GM18502 (cell line): Measurements from ENCODE around the gene WTIP.
"Not testable (repeated sequence)": the region's sequence is repeated elsewhere in the genome, so short reads cannot be mapped to it uniquely, and the experiment has no call there.

ENCODE experiments used
- ATAC-seq: cut with Tn5 transposase; IDR thresholded peaks from one replicate; pipeline ENCODE4 v1.9.1; 2021; ENCODE audit warnings: mild to moderate bottlenecking; ENCODE audit not compliant: unreplicated experiment, poor library complexity

WTIP gene

GRCh38 chr19:34475975-34476594 lies 5.5 kb upstream of the WTIP start:
- ATAC-seq, result no peak

- ATAC-seq, result not testable (repeated sequence)
These were observed 3.1 kb upstream of the WTIP start for GRCh38 chr19:34478496-34478895.

GRCh38 chr19:34479396-34479795 lies 2.2 kb upstream of the WTIP start:
- no peak for ATAC-seq

- no peak for ATAC-seq
These were observed 1.1 kb upstream of the WTIP start for GRCh38 chr19:34480491-34480890.

- ATAC-seq, result no peak
These were observed 362 bp downstream of the WTIP start for GRCh38 chr19:34481861-34482379.

- no peak for ATAC-seq
These were observed 1.1 kb downstream of the WTIP start for GRCh38 chr19:34482380-34483250.

- no peak for ATAC-seq
These were observed 2.8 kb downstream of the WTIP start for GRCh38 chr19:34484328-34484727.

- no peak for ATAC-seq
These were observed 4.3 kb downstream of the WTIP start for GRCh38 chr19:34485831-34486230.

GRCh38 chr19:34487651-34488051 lies 6.1 kb downstream of the WTIP start:
- no peak for ATAC-seq

- ATAC-seq, result no peak
These were observed 7.6 kb downstream of the WTIP start for GRCh38 chr19:34489175-34489574.

GRCh38 chr19:34490141-34490766 lies 8.7 kb downstream of the WTIP start:
- ATAC-seq, result no peak

GRCh38 chr19:34493038-34493648 lies 11.6 kb downstream of the WTIP start:
- no peak for ATAC-seq

GRCh38 chr19:34493649-34494044 lies 12.1 kb downstream of the WTIP start:
- ATAC-seq, result no peak

- ATAC-seq, result no peak
These were observed 13.0 kb downstream of the WTIP start for GRCh38 chr19:34494601-34495000.

- ATAC-seq, result no peak
These were observed 13.9 kb downstream of the WTIP start for GRCh38 chr19:34495416-34495815.

GRCh38 chr19:34497112-34497805 lies 15.7 kb downstream of the WTIP start:
- ATAC-seq, result no peak

- ATAC-seq, result no peak
These were observed 17.7 kb downstream of the WTIP start for GRCh38 chr19:34499155-34499834.

GRCh38 chr19:34500656-34501120 lies 19.1 kb downstream of the WTIP start:
- ATAC-seq, result no peak
